Calu3 (cell line): ENCODE data around the gene DST. TPM values are rescaled to one million over a fixed set of nuclear protein-coding genes. Genes with fewer than 3 reads are reported as not detected.

Source experiments
- BruUV-seq: library from RNA; stranded (reverse); fragments of 400-500 nt; replicated peaks from 2 replicates; lab custom pipeline; 2021; lab: Mats Ljungman, UMichigan
- CTCF ChIA-PET: fragments of 300-600 bp; sonication (Branson Sonifier 250); formaldehyde crosslinking; loops from one replicate; lab custom pipeline; 2022; ENCODE audit warnings: antibody characterized with exemption; lab: Charles Lee
- DNase-seq: peaks from one replicate; pipeline ENCODE4 v3.0.0; 2022
- H3K27ac Mint-ChIP-seq: one replicate; pipeline ENCODE4 v1.8.0; 2022; ENCODE audit warnings: mixed read lengths; ENCODE audit not compliant: unreplicated experiment
- H3K27me3 Mint-ChIP-seq: one replicate; pipeline ENCODE4 v1.8.0; 2022; ENCODE audit warnings: mixed read lengths; ENCODE audit not compliant: unreplicated experiment
- H3K36me3 Mint-ChIP-seq: one replicate; pipeline ENCODE4 v1.8.0; 2022; ENCODE audit warnings: mild to moderate bottlenecking, moderate library complexity, mixed read lengths; ENCODE audit not compliant: insufficient read depth, unreplicated experiment
- H3K4me1 Mint-ChIP-seq: one replicate; pipeline ENCODE4 v1.8.0; 2022; ENCODE audit warnings: mild to moderate bottlenecking, low read depth, mixed read lengths; ENCODE audit not compliant: unreplicated experiment
- H3K4me3 Mint-ChIP-seq: one replicate; pipeline ENCODE4 v1.8.0; 2022; ENCODE audit warnings: mild to moderate bottlenecking, low read depth, moderate library complexity, mixed read lengths; ENCODE audit not compliant: unreplicated experiment
- H3K9me3 Mint-ChIP-seq: one replicate; pipeline ENCODE4 v1.8.0; 2022; ENCODE audit warnings: low read depth, mixed read lengths; ENCODE audit not compliant: unreplicated experiment
- CTCF ChIP-seq: fragments of 200-600 bp; IDR thresholded peaks from one replicate; pipeline ENCODE4 v1.8.0; 2022; ENCODE audit warnings: antibody characterized with exemption; ENCODE audit not compliant: unreplicated experiment
- intact Hi-C: fragments of 100-400 bp; cut with micrococcal nuclease; formaldehyde crosslinking; loops from one replicate; pipeline ENCODE4 v1.10.0; 2022; ENCODE audit not compliant: unreplicated experiment
- total RNA-seq: library from RNA; stranded (reverse); gene quantifications from 2 replicates; pipeline ENCODE4 v1.2.3, GENCODE V29; 2022

Gene DST
- total RNA-seq, 1 experiment from 2014 or later = 212 TPM

DNA sequence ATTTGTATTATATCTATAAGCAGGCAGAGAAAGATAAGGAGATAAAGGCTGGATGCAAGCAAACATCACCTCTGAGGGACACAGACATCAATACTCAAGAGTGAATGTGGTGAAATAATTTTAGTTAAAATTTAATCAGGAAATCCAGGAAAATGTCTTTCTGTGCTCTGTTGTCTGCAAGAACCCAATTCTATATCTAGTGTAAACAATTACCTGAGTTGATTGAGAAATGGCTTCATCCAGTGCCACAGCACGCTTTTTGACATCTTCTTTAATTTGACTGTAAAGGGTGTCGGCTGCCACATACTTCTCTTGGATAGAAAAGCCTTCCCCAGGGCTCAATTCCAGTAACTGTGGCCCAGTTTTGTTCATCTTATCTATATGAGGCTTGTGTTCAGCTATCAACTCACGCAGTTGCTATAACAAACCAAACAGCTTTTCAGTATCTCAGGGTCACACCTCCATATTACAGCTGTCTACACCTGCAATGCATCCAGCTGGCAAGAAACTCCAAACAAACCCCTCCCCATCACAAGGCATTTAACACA, 131.6 kb downstream of the DST start:
- H3K27ac Mint-ChIP-seq = no peak overlapping the region
- no peak for DNase-seq
- no peak overlapping the region for H3K4me3 Mint-ChIP-seq
- CTCF ChIA-PET = no interaction called here
- peaks cover 14% of the 10 kb centered on the region for H3K36me3 Mint-ChIP-seq
- no TSS peak for BruUV-seq
- peaks cover 22% of the 10 kb centered on the region for H3K4me1 Mint-ChIP-seq
- no peaks in the 10 kb centered on the region for H3K27me3 Mint-ChIP-seq
- H3K9me3 Mint-ChIP-seq = no peaks in the 10 kb centered on the region
- intact Hi-C loops = no loop called here
- TF ChIP-seq CTCF = no peak

DNA sequence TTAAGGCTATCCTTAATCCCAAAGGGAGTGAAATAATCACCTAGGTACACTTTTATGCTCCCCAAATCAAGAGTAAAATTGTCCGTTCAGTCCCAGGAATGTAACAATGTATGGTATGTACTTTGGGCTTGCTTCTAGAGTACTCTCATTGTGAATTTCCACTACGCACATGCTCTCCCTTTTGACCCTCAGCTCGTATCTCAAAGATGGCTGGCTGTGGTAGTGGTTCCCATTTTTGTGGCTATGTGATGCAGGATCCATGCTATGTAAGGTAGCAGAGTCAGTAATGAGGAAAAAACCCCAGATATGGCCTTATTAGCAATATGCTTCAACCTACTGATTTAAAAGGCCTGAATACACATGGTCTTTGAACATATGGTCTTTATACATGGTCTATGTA, 133.7 kb downstream of the DST start:
- Mint-ChIP-seq H3K27me3 (no peaks in the 10 kb centered on the region), H3K27ac (no peak overlapping the region), H3K9me3 (no peaks in the 10 kb centered on the region), H3K36me3 (peaks cover 26% of the 10 kb centered on the region), H3K4me1 (peaks cover 13% of the 10 kb centered on the region), H3K4me3 (no peak overlapping the region)
- no peak for TF ChIP-seq CTCF
- no TSS peak for BruUV-seq
- CTCF ChIA-PET = no interaction called here
- no peak for DNase-seq
- intact Hi-C loops = no loop called here

GRCh38 chr6:56507517-56507916, 135.2 kb downstream of the DST start:
- peaks cover 13% of the 10 kb centered on the region for H3K4me1 Mint-ChIP-seq
- intact Hi-C loops = no loop called here
- H3K27me3 Mint-ChIP-seq = no peaks in the 10 kb centered on the region
- H3K27ac Mint-ChIP-seq = no peak overlapping the region
- no peaks in the 10 kb centered on the region for H3K9me3 Mint-ChIP-seq
- no TSS peak for BruUV-seq
- peaks cover 26% of the 10 kb centered on the region for H3K36me3 Mint-ChIP-seq
- no peak for TF ChIP-seq CTCF
- H3K4me3 Mint-ChIP-seq = no peak overlapping the region
- no peak for DNase-seq
- CTCF ChIA-PET = no interaction called here

DNA sequence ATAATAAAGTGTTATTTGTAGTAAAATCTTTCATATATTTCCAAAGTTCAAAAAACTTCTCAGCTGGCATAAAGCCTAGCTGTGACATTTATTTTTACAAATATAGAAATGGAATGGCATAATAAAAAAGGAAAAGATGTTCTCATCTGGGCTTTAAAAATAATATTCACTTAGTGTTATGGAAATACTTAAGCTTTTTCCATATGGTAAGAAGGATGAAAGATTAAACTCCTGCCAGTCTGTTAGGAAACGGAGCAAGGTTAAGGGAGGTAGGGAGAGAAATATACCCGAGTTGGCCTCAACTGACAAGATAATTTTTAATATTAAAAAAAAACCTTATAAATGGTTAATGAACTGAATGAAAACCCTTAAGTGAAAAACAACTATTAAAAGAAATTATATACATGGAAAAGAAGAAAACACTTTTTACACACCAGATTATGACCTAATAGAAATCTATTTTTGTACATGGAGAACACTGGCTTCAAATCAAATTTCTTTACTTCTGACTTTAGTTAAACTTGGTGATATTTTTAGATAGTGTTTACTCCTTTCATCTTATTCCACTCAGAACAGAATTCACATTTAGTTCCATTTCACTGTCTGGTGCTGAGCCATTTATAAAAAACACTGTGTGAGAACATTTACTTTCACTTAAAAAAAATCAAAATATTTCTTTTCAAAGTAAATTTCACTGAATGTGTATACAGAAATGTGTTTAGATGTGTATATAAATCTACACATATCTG, 137.0 kb downstream of the DST start:
- TF ChIP-seq CTCF = no peak
- Mint-ChIP-seq H3K27me3 (no peaks in the 10 kb centered on the region), H3K9me3 (no peaks in the 10 kb centered on the region), H3K36me3 (peaks cover 26% of the 10 kb centered on the region), H3K4me3 (no peak overlapping the region), H3K27ac (no peak overlapping the region), H3K4me1 (no peaks in the 10 kb centered on the region)
- no peak for DNase-seq
- CTCF ChIA-PET = no interaction called here
- BruUV-seq = no TSS peak
- intact Hi-C loops = no loop called here
